ENCODE data around the gene SEPTIN8.

SEPTIN8 gene

DNA sequence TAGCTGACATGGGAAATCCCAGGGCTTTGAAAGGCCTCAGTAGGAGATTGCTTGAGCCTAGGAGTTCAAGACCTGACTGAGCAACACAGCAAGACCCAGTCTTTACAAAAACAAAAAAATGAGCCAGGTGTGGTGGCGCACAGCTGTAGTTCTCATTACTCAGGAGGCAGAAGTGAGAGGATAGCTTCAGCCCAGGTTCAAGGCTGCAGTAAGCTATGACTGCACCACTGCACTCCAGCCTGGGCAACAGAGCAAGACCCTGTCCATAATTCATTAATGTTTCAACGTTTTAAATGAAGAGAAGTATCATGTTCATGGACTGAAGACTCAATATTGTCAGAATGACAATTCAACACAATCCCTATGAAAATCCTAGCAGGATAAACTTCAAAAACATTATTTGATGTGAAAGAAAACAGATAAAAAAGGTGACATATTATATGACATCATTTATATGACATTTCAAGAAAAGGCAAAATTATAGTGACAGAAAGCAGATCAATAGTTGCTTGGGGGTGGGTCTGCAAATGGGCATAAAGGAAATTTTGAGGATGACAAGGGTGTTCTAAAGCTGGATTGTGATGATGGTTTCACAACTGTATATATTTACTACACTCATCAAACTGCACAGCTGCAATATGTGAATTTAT lies 43.4 kb downstream of the SEPTIN8 start:
- DNase-seq (ENCODE audit: low read depth in 1 of 2, low spot score in 1 of 2) = no peak
- Histone ChIP-seq H3K27ac (replicated peaks) (no peak overlapping the region), H3K27me3 (ENCODE audit: insufficient read depth, poor library complexity, severe bottlenecking) (no peaks in the 10 kb centered on the region), H3K4me3 (replicated peaks; ENCODE audit: insufficient read depth, low read length) (no peak overlapping the region)
- no peak for TF ChIP-seq POLR2AphosphoS5 (IDR thresholded peaks at IDR 0.05; ENCODE audit: low read depth)

DNA sequence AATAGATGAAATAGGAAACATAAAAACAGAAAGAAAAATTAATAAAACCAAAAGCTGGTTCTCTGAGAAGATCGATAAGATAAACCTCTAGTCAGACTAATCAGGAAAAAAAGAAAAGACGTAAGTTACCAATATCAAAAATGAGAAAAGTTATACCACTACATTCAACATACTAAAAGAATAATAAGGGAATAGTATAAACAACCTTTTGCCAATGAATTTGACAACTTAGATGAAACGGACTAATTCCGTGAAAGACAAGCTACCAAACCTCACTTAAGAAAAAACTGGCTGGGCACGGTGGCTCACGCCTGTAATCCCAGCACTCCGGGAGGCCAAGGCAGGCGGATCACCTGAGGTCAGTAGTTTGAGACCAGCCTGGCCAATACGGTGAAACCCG lies 47.1 kb downstream of the SEPTIN8 start:
- DNase-seq (ENCODE audit: low read depth in 1 of 2, low spot score in 1 of 2) = no peak
- Histone ChIP-seq H3K27me3 (ENCODE audit: insufficient read depth, poor library complexity, severe bottlenecking) (no peaks in the 10 kb centered on the region), H3K27ac (replicated peaks) (no peak overlapping the region), H3K4me3 (replicated peaks; ENCODE audit: insufficient read depth, low read length) (no peak overlapping the region)
- TF ChIP-seq SPI1 (IDR thresholded peaks at IDR 0.05; ENCODE audit: borderline replicate concordance, low read depth) = no peak
- TF ChIP-seq, protein P1, sequence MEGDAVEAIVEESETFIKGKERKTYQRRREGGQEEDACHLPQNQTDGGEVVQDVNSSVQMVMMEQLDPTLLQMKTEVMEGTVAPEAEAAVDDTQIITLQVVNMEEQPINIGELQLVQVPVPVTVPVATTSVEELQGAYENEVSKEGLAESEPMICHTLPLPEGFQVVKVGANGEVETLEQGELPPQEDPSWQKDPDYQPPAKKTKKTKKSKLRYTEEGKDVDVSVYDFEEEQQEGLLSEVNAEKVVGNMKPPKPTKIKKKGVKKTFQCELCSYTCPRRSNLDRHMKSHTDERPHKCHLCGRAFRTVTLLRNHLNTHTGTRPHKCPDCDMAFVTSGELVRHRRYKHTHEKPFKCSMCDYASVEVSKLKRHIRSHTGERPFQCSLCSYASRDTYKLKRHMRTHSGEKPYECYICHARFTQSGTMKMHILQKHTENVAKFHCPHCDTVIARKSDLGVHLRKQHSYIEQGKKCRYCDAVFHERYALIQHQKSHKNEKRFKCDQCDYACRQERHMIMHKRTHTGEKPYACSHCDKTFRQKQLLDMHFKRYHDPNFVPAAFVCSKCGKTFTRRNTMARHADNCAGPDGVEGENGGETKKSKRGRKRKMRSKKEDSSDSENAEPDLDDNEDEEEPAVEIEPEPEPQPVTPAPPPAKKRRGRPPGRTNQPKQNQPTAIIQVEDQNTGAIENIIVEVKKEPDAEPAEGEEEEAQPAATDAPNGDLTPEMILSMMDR (IDR thresholded peaks at IDR 0.05; ENCODE audit: insufficient read depth, low read length) = no peak
- TF ChIP-seq, protein P2, sequence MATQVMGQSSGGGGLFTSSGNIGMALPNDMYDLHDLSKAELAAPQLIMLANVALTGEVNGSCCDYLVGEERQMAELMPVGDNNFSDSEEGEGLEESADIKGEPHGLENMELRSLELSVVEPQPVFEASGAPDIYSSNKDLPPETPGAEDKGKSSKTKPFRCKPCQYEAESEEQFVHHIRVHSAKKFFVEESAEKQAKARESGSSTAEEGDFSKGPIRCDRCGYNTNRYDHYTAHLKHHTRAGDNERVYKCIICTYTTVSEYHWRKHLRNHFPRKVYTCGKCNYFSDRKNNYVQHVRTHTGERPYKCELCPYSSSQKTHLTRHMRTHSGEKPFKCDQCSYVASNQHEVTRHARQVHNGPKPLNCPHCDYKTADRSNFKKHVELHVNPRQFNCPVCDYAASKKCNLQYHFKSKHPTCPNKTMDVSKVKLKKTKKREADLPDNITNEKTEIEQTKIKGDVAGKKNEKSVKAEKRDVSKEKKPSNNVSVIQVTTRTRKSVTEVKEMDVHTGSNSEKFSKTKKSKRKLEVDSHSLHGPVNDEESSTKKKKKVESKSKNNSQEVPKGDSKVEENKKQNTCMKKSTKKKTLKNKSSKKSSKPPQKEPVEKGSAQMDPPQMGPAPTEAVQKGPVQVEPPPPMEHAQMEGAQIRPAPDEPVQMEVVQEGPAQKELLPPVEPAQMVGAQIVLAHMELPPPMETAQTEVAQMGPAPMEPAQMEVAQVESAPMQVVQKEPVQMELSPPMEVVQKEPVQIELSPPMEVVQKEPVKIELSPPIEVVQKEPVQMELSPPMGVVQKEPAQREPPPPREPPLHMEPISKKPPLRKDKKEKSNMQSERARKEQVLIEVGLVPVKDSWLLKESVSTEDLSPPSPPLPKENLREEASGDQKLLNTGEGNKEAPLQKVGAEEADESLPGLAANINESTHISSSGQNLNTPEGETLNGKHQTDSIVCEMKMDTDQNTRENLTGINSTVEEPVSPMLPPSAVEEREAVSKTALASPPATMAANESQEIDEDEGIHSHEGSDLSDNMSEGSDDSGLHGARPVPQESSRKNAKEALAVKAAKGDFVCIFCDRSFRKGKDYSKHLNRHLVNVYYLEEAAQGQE (IDR thresholded peaks at IDR 0.05; ENCODE audit: insufficient replicate concordance, low read depth) = no peak
- no peak for TF ChIP-seq POLR2AphosphoS5 (IDR thresholded peaks at IDR 0.05; ENCODE audit: low read depth)
- TF ChIP-seq GABPA (IDR thresholded peaks at IDR 0.05; ENCODE audit: low read depth) = no peak

DNA sequence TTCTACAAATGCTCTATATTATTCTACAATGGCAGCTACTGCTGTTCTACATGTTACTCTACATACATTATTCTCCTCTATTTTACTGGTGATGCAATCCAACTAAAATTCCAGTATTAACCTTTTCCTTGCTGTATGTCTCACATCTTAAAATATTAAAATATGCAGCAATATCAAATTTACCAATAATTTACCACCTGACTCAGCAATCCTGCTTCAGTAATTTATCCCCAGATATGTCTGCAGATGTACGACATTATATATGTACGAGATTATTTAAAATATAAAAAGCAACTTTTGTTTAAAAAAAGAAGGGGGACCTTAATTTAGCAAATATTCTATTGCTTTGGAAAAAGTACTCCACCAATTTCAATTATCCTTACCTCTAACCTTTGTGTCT lies 51.3 kb downstream of the SEPTIN8 start:
- no peak for DNase-seq (ENCODE audit: low read depth in 1 of 2, low spot score in 1 of 2)
- Histone ChIP-seq H3K27me3 (ENCODE audit: insufficient read depth, poor library complexity, severe bottlenecking) (no peaks in the 10 kb centered on the region), H3K27ac (replicated peaks) (no peak overlapping the region), H3K4me3 (replicated peaks; ENCODE audit: insufficient read depth, low read length) (no peak overlapping the region)
- TF ChIP-seq, protein P1 (IDR thresholded peaks at IDR 0.05; ENCODE audit: insufficient read depth, low read length) = no peak
- TF ChIP-seq POLR2AphosphoS5 (IDR thresholded peaks at IDR 0.05; ENCODE audit: low read depth) (no peak), GABPA (IDR thresholded peaks at IDR 0.05; ENCODE audit: low read depth) (no peak), SPI1 (IDR thresholded peaks at IDR 0.05; ENCODE audit: borderline replicate concordance, low read depth) (no peak)
- TF ChIP-seq, protein P2 (IDR thresholded peaks at IDR 0.05; ENCODE audit: insufficient replicate concordance, low read depth) = no peak

DNA sequence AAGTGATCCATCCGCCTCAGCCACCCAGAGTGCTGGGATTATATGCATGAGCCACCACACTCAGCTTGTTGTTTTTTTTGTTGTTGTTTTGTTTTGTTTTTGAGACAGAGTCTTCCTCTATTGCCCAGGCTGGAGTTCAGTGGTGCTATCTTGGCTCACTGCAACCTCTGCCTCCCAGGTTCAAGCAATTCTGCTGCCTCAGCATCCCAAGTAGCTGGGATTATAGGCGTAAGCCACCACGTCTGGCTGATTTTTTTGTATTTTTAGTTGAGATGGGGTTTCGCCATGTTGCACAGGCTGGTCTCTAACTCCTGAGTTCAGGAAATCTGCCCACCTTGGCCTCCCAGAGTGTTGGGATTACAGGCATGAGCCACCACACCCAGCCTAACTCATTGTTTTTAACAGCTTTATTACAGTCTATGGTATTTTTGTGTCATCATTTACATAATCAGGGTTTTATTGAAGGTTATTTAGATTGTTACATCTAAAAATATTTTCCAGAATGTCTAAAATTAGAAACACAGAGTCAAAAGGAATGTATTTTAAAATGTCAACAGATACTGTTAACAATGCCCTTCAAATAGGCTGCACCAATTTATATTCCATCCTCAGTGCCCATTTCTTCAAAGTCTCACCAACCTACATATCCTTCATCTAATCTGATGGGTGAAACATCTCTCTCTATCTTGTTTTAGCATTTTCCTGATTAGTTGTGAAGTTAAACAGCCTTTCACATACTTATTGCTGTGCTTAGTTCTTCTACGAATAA lies 58.3 kb downstream of the SEPTIN8 start:
- TF ChIP-seq, protein P1 (IDR thresholded peaks at IDR 0.05; ENCODE audit: insufficient read depth, low read length) = no peak
- no peak for TF ChIP-seq GABPA (IDR thresholded peaks at IDR 0.05; ENCODE audit: low read depth)
- TF ChIP-seq SPI1 (IDR thresholded peaks at IDR 0.05; ENCODE audit: borderline replicate concordance, low read depth) = no peak
- no peak for TF ChIP-seq POLR2AphosphoS5 (IDR thresholded peaks at IDR 0.05; ENCODE audit: low read depth)
- TF ChIP-seq, protein P2 (IDR thresholded peaks at IDR 0.05; ENCODE audit: insufficient replicate concordance, low read depth) = no peak
- no peak overlapping the region for H3K27ac ChIP-seq (replicated peaks)
- H3K4me3 ChIP-seq (replicated peaks; ENCODE audit: insufficient read depth, low read length) = no peak overlapping the region
- no peaks in the 10 kb centered on the region for H3K27me3 ChIP-seq (ENCODE audit: insufficient read depth, poor library complexity, severe bottlenecking)
- no peak for DNase-seq (ENCODE audit: low read depth in 1 of 2, low spot score in 1 of 2)
